GM12801 (cell line): Measurements from ENCODE around the gene LRMDA.

Source experiments
- CTCF ChIP-seq: IDR thresholded peaks from one replicate; pipeline ENCODE4 v1.5.1; 2011; ENCODE audit warnings: control low read depth; ENCODE audit not compliant: insufficient read length; ENCODE audit errors: extremely low read depth

The LRMDA gene

GRCh38 chr10:76543655-76544054 is 1112.2 kb downstream of the LRMDA start:
- TF ChIP-seq CTCF = no peak

GRCh38 chr10:76544789-76545188 is 1113.4 kb downstream of the LRMDA start:
- TF ChIP-seq CTCF = no peak

GRCh38 chr10:76546411-76546810 is 1115.0 kb downstream of the LRMDA start:
- no peak for TF ChIP-seq CTCF

- TF ChIP-seq CTCF = no peak
These were observed 1116.0 kb downstream of the LRMDA start for GRCh38 chr10:76547352-76547972.

- no peak for TF ChIP-seq CTCF
These were observed 1117.3 kb downstream of the LRMDA start for GRCh38 chr10:76548716-76549115.

GRCh38 chr10:76549171-76549570 is 1117.7 kb downstream of the LRMDA start:
- no peak for TF ChIP-seq CTCF

- TF ChIP-seq CTCF = no peak
These were observed 1119.4 kb downstream of the LRMDA start for GRCh38 chr10:76550806-76551205.
